IPS DF 4.7 (cell line): Measurements from ENCODE around the gene GPN2.
A peak's percentile ranks its signal among the peaks of the same experiment; 100 is the strongest.

Experiments used
- DNase-seq: peaks from one replicate; pipeline ENCODE4 v3.0.0-alpha.2; 2013; ENCODE audit warnings: low spot score; ENCODE audit errors: extremely low read depth

Gene GPN2

GRCh38 chr1:26832249-26832960 lies 57.7 kb downstream of the GPN2 start:
- DNase-seq = no peak

GRCh38 chr1:26831546-26832248 lies 58.4 kb downstream of the GPN2 start:
- DNase-seq = no peak

DNA sequence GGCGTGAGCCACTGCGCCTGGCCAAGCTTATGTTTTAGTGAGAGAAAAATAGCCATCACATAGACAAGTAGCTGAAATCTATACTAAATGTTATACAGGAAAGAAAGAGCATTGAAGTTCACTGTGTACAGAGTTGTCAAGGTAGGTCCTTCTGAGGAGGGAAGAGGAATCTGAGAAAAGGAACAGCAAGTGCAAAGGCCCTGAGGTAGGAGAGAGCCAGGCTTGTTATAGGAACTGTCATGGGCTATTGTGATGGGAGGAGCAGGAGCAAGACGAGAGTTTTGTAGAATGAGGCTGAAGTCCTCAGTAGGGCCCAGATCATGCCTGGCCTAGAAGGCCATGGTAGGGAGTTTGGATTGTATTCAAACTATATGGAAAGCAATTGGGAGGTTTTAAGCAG lies 59.0 kb downstream of the GPN2 start:
- no peak for DNase-seq

GRCh38 chr1:26829184-26829911 lies 60.7 kb downstream of the GPN2 start:
- DNase-seq = no peak

DNA sequence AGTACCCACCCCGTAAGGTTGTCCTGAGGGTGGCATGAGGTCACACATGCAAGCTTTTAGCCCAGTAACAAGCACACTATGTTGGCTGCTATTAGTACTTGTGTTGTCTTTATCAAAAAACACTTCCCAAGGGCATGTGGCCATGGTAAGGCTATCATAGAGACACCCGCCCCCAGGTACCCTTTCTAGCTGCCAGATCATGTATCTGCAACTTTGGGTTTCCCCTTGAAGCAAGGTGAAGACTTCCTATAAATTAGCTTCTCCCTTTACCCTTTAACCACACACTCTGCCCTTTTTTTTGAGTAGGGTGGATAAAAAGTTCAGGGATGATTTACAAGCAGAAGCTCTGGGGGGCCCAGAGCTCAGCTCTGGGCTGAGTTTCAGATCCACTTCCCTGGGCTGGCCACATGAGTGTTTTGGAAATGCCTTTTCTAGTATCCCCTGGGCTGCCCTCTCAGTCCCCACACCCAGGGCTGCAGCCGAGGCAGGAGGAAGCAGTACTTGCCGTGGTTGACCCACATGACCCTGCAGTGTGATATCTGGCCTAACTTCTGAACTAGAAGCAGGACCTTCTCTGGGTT lies 61.6 kb downstream of the GPN2 start:
- DNase-seq = no peak

DNA sequence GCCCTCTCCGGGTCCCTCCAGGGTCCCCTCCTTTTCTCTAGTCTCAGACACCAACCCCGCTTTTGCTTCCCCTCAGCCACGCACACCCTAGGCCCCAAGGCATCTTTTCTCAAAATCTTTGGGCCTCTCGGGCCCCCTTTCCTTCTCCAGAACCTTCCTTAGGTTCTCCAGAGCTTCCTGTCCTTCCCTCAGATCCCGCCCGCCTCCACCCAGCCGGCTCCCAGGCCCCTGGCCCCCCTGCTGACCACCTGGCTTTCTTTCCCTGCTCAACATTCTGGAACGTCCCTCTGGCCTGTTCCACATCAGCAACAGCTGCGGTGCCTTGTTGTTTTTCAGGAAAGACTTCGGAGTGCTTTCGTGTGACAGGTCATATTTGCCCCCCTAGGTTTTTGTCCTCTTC lies 62.4 kb downstream of the GPN2 start:
- DNase-seq = no peak

- DNase-seq = no peak
Measured at GRCh38 chr1:26827106-26827604, 62.9 kb downstream of the GPN2 start.

- peak; percentile 16 for DNase-seq
Measured at GRCh38 chr1:26826261-26827105, 63.6 kb downstream of the GPN2 start, which contains the start of gene ZDHHC18. Gene ZDHHC18 (plus strand): TSS chr1:26826688. CDS start chr1:26826805, 117 bp downstream.
